ENCODE data around the gene KCTD3.

Gene KCTD3

DNA sequence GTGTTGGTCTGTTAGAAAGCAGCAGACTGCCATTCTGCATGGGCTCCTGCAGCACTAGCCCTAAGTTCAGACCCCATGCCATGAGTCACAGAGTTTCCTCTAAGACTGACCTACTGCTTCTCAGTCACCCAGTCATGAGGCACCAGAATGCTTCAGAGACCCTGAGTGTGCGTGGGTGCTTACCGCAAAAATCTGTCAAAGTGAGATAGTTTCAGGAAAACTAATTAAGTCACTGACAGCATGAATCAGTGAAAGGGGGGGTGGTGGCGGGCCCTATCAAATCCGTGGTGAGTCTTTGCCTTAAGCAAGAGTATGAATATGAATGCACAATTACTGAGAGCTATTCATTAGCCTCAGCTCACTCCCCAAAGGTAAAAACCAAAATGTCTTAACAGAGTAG lies 98.1 kb downstream of the KCTD3 start:
- DNase-seq, result no peak

DNA sequence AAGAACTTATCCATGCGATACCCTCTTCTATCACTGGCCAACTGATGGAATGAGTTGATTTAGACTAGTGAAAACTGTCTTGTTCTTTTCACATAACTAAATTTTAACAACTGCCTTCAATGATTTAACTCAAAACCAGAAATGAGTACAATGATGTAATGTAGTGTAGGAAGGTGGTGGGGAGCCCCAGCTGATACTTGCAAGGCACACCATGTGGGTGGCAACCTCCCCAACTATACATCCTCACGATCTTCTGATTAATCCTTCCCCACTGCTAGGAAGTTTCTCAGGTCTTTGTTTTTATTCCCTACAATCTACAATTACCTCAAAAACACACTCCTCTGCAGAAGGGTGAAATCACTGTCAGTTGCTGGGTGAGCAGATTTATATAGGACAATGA lies 100.7 kb downstream of the KCTD3 start:
- DNase-seq, result no peak

DNA sequence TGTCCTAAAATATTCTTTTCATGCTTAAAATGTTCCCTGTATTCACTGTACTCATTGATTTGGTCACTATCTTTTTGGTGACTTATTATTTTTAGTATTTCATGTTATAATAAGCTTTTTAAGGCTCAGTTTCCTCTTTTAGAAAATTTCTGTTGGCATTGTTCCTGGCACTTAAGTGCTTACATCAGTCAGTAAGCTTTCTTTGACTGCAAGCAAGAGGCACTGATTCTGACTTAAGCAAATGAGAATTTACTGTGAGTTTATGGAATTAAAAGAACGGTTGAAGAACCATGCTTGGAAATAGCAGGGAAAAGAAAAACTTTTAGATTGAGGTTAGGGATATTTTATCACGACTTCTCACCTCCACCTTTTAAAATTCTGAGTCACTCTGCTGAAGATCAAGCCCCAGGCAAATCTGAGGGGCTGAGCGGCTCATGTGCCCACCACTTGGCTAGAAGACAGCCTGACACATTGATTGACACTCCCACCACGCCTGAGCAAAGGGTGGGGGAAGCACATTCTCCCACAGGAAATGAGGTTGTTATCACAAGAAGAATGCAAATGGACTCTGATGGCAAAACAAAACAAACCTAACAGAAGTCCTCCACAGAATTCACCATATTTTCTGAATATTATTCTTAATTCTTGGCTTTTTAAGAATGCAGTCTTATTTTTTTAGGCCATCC lies 102.8 kb downstream of the KCTD3 start:
- DNase-seq, result no peak

Data from stimulated activated CD4-positive, alpha-beta T cell treated with anti-CD3 and anti-CD28 coated beads, Interleukin-4, amount 100 ng/mL, for 24 hours (primary cell).